ENCODE measurements around the gene PPA1. TPM values are rescaled to one million over a fixed set of nuclear protein-coding genes. Genes with fewer than 3 reads are reported as not detected.
"Not testable (repeated sequence)": the region's sequence is repeated elsewhere in the genome, so short reads cannot be mapped to it uniquely, and the experiment has no call there.

Gene PPA1
- total RNA-seq, 1 experiment from 2014 or later = 289 TPM

DNA sequence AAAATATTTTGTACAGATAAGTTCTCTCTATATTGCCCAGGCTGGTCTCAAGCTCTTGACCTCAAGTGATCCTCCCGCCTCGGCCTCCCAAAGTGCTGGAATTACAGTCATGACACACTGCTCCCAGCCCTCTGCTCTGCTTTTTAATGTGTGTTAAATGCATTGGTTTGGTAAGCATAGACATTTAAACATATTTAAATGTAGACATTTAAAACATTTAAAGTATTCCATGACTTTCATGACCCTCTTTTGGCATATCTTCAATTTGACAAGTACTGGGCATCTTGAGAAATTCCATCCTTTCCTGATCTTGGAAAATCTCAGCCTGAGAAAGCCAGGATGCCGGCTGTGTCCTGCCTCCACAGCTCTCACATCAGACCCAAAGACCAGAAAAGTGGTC, 57.7 kb downstream of the PPA1 start:
- no peak for DNase-seq (ENCODE audit: low read depth)

DNA sequence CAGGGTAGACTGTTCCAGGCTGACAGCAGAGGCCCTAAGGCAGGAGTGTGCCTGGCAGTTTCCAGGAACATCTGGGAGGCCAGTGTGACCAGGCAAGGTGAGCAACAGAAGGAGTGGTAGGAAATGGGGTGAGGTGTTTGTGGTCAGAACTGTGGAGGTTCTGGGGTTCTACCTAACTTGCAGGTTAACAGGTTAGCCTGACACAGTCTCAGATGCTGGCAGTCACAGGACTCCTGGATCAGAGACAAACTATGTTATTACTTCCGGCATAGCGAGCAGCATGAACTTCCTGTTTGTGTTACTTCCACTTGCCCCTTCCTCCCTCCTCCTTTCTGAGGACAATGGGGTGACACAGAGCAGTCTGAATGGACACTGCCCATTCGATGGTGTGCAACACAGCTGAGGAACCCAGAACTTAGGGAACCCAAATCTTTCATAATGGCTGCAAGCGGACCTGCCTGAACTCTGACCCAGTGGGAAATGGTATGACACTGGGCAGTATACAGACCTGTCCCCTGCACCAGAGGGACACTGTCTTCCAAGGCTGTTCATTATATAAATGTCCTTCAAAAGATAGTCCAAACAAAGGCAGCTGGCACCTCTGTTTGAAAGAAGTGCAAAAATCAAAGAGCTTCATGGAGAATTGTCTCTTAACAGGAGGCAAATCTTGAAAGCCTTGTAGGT, 59.0 kb downstream of the PPA1 start:
- DNase-seq (ENCODE audit: low read depth) = peak; percentile 36

DNA sequence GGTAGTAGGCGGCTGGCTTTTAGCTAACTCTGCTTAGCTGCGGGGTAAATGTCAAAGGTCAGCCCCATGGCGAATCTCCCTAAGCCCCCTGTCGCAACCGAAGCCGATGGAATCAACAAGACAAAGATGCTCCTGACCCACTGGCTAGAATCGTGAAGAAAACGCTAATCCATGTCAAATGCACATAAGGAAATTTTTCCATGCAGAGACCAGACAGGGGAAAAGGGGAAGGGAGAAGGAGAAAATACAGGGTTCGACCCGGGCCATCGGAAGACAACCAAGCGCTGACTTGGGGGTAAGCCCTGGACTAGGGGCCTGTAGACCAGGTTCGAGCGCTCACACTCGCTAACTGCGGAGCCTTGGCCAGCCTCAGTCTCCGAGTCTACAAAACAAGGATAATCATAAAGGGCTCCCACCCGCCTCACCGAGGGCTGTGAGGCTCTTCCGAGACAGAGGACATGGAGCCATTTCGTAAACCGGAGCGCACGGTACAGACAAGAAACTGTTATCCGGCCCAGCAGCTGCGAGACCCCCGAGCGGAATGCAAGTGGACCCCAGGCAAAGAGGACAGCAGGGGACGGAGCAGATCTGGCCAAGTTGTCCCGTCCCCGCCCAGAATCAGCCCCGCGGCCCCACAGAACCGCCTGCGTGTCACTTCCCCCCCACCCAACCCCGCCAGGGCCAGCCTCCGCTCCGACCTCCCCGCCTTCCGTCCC, 63.4 kb downstream of the PPA1 start:
- DNase-seq (ENCODE audit: low read depth) = no peak

- no peak for DNase-seq (ENCODE audit: low read depth)
Measured at GRCh38 chr10:70169011-70169410, 64.2 kb downstream of the PPA1 start.

DNA sequence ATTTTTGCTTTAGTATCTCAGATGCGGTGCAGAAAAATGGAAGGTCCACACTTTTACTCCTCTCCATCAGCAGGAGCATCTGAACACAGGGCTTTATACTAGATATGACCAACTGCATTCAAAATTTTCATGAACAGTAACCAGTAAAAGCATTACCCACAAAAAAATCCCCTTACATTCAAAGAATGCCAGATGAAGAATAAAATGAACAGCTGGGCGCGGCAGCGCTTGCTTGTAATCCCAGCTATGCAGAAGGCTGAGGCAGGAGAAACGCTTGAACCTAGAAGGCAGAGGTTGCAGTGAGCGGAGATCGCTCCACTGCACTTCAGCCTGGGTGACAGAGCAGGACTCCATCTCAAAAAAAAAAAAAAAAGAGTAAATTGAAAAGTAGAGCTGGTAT, 66.0 kb downstream of the PPA1 start:
- no peak for DNase-seq (ENCODE audit: low read depth)

GRCh38 chr10:70166394-70166793, 66.8 kb downstream of the PPA1 start:
- DNase-seq (ENCODE audit: low read depth) = no peak

GRCh38 chr10:70164163-70164562, 69.1 kb downstream of the PPA1 start:
- DNase-seq (ENCODE audit: low read depth) = no peak

- no peak for DNase-seq (ENCODE audit: low read depth)
Measured at GRCh38 chr10:70163448-70163847, 69.8 kb downstream of the PPA1 start.

DNA sequence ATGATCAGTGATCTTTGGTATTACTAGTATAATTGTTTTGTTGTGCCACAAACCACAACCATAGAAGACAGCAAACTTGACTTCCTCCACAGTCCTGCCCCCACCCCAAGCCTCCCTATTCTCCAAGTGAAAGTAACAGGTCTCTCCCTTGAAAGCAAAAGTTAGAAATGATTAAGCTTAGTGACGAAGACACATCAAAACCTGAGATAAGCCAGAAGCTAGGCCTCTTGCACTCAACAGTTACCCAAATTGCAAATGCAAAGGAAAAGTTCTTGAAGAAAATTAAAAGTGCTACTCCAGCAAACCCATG, 70.4 kb downstream of the PPA1 start:
- no peak for DNase-seq (ENCODE audit: low read depth)

DNA sequence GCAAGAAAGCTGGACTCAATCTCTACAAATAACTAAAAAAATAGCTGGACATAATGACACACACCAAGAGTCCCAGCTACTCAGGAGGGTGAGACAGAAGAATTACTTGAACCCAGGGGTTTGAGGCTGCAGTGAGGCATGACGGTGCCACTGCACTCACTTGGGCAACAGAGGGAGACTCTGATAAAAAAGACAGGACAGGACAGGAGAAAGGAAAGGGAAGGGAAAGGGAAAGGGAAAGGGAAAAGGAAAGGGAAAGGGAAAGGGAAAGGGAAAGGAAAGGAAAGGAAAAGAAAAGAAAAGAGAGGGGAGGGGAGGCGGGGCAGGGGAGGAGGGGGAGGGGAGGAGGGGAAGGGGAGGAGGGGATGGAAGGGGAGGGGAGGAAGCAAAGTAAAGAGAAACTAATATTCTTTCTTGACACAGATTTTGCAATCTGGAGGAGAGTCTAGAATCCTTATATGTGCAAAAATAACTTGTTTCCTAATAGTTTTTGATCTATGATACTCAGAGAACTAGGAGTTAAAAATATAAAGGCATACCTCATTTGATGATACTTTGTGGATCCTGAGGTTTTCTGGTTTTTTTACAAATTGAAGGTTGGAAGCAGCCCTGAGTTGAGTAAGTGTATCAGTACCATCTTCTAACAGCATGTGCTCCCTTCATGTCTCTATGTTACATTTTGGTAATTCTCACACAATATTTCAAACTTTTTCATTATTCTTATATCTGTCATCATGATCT, 70.9 kb downstream of the PPA1 start:
- DNase-seq (ENCODE audit: low read depth) = no peak

GRCh38 chr10:70160798-70161197, 72.4 kb downstream of the PPA1 start:
- no peak for DNase-seq (ENCODE audit: low read depth)

GRCh38 chr10:70159366-70159765, 73.9 kb downstream of the PPA1 start:
- not testable (repeated sequence) for DNase-seq (ENCODE audit: low read depth)

GRCh38 chr10:70158113-70158512, 75.1 kb downstream of the PPA1 start:
- no peak for DNase-seq (ENCODE audit: low read depth)

DNA sequence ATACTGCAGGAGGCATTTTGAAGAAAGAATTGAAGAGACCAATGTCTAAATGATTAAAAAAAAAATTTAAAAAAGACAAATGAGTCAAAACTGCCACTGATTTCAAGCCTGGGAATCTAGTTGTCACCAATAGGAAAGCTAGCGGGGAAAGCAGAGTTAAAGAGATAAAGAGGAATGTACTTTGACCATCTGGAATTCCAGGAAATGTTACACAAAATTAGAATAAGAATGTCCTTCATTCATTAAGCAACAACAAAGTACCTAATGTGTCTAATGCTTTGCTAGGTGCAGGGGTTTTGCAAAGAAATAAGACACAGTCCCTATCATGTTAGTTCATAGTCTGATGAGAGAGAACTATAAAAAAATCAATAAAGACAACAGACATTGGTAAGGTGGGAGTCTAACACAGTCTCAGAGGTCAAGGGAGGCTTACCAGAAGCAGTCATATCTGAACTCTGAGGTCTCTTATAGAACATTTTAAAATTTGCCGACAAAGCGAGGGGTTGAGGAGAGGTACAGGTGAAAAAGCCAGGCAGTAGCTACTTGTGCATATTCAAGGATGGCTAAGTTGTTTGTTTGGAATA, 77.9 kb downstream of the PPA1 start:
- DNase-seq (ENCODE audit: low read depth) = no peak

Small RNA genes lying within 50 kb of the gene (small RNA-seq; reads per million reads assigned to genes)
- not detected for gene RPS25P9

Other genes with a start within 250 kb of the PPA1 start
- gene MACROH2A2, start 180.6 kb downstream of the PPA1 start, total RNA-seq (2014; rRNA removed; shearing (Covaris generic)) = 0.30 and 0.32 TPM in 2 replicates
- gene AIFM2, start 100.6 kb downstream of the PPA1 start, total RNA-seq (2014; rRNA removed; shearing (Covaris generic)) = 4.4 and 10.0 TPM in 2 replicates
- gene TYSND1, start 86.7 kb downstream of the PPA1 start, total RNA-seq (2014; rRNA removed; shearing (Covaris generic)) = 6.3 and 8.3 TPM in 2 replicates
- 83.6 and 101 TPM in 2 replicates for gene SAR1A, start 62.9 kb downstream of the PPA1 start, total RNA-seq (2014; rRNA removed; shearing (Covaris generic))
- gene NPFFR1, start 50.6 kb upstream of the PPA1 start, total RNA-seq (2014; rRNA removed; shearing (Covaris generic)) = not detected in 2 replicates
- 29.2 and 40.4 TPM in 2 replicates for gene LRRC20, start 149.2 kb upstream of the PPA1 start, total RNA-seq (2014; rRNA removed; shearing (Covaris generic))
- gene EIF4EBP2, start 170.7 kb upstream of the PPA1 start, total RNA-seq (2014; rRNA removed; shearing (Covaris generic)) = 16.2 and 24.2 TPM in 2 replicates
- 0.37 TPM in 1 of 2 replicates, not detected in the other for gene NODAL, start 208.3 kb upstream of the PPA1 start, total RNA-seq (2014; rRNA removed; shearing (Covaris generic))
- gene PALD1, start 245.3 kb upstream of the PPA1 start, total RNA-seq (2014; rRNA removed; shearing (Covaris generic)) = 1.4 and 1.8 TPM in 2 replicates

Data from HT1080 (cell line).